ENCODE data around the gene NBR1.

DNA sequence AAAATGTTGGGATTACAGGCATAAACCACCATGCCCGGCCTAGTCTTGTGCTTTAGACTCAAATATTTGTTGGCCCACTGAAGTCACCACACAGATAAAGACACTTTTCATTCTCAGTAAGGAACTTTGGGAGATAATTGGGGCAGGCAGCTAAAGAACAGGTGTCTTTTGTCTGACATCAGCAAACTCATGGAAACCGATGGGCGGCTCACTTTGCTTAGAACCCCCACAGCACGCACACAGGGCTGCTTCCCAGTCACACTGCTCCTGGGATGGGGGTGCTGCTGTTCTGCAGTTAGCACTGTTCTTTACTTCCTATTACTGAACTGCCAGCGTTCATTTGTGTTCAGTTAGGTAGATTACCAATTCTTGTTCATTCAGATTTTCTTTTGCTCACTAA, 27.8 kb upstream of the NBR1 start:
- TF ChIP-seq POLR2AphosphoS5 (IDR thresholded peaks at IDR 0.05), result no peak
- TF ChIP-seq CTCF (IDR thresholded peaks at IDR 0.05), result no peak
- no peak for TF ChIP-seq POLR2A (IDR thresholded peaks at IDR 0.05)
